Stimulated activated CD4-positive, alpha-beta T cell treated with anti-CD3 and anti-CD28 coated beads, Interleukin-15, amount 100 ng/mL, for 48 hours (primary cell): Measurements from ENCODE around the gene CBFA2T2.
"Not testable (repeated sequence)": the region's sequence is repeated elsewhere in the genome, so short reads cannot be mapped to it uniquely, and the experiment has no call there.

Experiments
- DNase-seq, 2 donors: peaks; one replicate each; pipeline ENCODE4 v3.0.0-alpha.2; 2020; ENCODE audit warnings: low read depth in 2 of 2

The CBFA2T2 gene

GRCh38 chr20:33549229-33549999 is 59.5 kb downstream of the CBFA2T2 start:
- DNase-seq = no peak

DNA sequence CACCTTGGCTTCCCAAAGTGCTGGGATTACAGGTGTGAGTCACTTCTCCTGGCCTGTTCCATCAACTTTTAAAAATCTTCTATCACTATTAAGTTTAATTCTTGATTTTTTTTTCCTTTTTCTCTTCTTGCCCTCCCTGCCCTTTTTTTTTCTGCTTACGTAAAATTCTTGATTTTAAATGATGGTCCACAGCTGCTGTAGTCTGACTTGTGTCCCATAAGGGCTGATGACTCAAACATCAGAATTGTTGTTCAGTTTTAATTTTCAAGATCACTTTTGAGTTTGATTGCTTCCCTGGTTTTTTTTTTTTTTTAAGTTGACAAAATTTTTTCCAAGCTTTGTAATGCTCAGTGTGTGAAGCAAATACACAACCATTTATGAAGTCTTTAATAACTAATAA is 61.9 kb downstream of the CBFA2T2 start:
- DNase-seq = no peak

DNA sequence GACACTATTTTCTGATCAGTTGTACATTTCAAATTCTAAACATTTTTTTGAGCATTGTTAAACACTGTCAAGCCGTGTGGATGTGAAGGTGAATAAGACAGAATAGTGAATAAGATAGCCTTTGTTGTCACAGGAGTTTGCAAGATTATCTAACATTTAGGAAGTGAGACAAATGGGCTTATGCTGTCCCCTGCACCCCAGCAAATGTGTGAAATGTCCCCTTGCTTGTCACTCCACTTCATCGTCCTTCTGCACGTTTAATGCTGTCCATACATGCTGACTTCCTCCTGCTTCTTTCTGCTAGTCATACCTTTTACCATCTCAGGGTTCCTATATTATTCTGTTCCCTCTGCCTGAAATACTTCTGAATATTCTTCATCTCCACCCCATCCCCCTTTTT is 62.6 kb downstream of the CBFA2T2 start:
- DNase-seq = no peak

GRCh38 chr20:33553516-33553915 is 63.6 kb downstream of the CBFA2T2 start:
- no peak for DNase-seq

DNA sequence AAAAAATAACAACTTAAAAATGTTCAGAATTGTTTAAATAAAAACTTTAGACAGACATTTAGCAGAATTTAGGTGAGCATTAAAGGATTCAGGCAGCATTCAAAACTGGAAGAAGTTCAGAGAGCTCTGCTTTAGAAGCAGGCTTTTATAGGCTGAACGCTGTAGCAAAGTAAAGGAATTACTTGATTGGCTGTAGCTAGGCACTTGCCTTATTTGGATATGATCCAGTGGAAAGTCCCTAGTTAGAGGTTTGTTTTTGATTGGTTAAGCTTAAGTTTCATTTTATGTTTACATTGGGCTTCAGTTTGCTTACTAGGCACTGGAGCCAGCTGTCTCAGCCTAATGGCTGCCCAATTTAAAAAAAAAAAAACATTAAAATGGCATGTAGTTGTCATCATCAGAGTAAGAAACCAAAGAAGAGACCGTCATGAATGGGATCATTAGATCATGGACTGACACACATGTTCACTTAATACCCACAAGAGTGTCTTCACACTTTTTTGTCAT is 65.1 kb downstream of the CBFA2T2 start:
- peak in 1 of 2 donors; percentile 7 for DNase-seq

DNA sequence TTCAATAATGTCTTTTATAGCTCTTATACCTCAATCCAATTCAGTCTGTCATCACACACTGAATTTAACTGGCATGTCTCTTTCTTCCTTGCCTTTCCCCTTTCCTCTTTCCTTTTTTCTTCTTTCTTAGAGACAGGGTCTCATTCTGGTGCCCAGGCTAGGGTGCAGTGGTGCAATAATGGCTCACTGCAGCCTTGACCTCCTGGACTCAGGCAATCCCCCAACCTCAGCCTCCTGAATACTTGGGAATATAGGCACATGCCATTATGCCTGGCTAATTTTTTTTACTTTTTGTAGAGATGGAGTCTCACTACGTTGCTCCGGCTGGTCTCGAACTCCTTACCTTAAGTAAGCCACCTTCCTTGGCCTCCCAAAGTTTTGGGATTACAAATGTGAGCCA is 65.9 kb downstream of the CBFA2T2 start:
- DNase-seq = no peak

DNA sequence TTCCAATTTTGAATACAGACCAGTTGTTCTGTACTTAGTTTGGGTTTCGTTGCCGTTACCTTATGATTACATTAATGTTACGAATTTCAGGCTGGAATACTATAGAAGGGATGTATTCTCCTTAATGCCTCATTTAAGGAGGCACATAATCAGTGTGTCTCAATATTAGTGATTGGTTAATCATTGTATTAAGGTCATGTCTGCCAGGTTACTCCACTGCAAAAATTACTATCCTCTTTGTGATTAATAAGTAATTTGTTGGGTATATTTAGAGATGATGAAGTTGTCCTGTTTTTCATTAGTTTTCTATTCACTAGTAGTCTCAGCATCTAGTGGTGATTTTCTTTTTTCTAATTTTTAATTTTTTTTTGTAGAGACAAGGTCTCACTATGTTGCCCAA is 66.3 kb downstream of the CBFA2T2 start:
- no peak for DNase-seq

- no peak for DNase-seq
Observed at GRCh38 chr20:33558348-33559144, 68.7 kb downstream of the CBFA2T2 start.

GRCh38 chr20:33559212-33559611 is 69.3 kb downstream of the CBFA2T2 start:
- no peak for DNase-seq

GRCh38 chr20:33560026-33560425 is 70.1 kb downstream of the CBFA2T2 start:
- DNase-seq = no peak

- DNase-seq = not testable (repeated sequence)
Observed at GRCh38 chr20:33561053-33561452, 71.2 kb downstream of the CBFA2T2 start.

GRCh38 chr20:33561692-33562601 is 72.1 kb downstream of the CBFA2T2 start:
- no peak for DNase-seq

DNA sequence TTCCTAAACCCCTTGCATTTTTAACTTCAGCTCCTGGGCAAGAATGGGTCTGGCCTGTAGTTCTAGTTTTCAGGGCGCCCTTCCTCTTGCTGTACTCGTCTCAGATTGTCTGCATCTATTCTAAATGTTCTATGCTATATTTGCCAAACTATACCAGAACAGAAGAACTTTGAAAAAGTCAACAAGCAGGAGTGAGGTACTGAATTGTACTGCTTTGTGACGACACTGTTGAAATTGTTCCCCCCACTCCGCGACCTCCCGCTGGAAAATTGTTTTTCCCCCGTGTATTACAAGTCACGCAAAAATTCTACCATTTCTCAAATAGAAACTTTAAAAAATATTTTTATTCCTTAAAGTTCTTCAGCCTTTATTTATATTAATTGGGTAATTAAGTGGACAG is 73.9 kb downstream of the CBFA2T2 start:
- DNase-seq = no peak

DNA sequence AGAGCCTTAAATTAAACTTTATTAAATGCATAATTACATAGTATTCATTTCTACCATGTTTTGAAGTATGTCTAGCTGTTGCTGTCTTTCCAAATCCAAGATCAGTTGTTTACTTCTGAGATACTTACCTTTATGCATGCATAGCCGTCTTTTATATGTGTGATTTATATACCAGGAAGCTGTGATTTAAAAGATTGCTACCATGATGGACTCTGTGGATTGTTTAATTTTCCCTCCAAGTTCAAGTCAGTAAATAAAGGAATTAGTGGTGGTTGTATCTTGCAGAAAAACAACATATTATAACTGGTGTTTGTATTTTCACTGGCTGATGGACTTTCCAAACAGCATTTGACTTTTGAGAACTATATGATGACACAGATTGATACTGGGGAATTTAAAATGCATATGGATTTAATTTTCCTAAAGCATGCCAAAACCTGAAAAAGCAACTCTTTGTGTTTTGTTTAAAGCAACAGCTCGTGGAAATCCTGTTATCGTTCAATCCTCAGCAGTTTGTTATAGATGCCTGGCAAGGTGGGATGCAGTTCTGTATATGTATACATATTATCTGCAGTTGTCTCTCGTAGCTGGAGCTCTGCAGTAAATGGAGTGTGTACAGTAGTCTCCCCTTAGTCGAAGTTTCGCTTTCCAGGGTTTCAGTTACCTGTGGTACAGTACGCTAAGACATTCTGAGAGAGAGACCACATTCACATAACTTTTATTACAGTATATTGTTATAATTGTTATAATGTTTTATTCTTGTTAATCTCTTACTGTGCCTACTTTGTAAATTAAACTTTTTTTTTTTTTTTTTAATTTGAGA is 77.1 kb downstream of the CBFA2T2 start:
- DNase-seq = no peak

- no peak for DNase-seq
Observed at GRCh38 chr20:33567949-33568348, 78.1 kb downstream of the CBFA2T2 start.

GRCh38 chr20:33568378-33568777 is 78.5 kb downstream of the CBFA2T2 start:
- DNase-seq = no peak

DNA sequence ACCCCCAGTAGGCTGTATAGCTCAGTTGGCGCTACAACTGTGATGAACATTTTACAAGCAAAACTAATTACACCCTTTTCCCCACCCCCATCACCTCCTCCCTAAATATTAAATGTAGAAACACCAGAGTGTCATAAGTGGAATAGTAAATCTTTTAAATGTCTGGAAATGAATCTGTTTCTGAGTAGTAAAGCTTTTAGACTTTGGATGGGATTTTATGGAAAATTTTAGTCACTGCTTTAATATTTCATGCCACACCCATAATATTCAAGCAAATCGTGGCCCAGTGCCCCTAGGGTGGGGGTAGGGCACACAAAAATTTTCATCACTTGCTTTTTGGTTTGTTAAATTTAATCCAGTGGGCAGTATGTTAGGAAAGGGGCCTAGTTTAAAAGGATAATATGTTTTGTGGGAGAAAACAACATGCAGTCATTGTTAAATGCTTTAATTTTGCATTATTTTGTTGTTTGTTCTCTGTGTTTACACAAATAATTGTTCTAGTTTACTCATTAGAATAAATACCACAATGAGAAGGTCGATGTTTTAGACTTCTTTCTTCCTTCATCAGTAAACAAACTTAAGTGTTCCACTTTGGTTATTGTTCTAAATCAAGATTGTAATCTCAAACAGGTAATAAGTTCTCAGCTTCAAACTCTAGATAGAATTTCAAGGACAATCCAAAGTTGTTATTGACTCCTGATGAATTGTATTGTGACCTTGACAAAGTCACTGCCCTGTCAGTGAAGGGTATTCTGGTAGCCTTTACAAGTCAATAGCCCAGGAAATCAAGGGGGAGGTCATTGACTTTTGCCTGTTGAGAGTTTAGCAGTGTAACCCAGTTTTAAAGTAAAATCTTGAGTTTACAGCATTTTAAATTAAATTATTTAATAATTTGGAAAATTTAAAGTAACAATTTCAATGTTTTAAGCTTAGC is 79.2 kb downstream of the CBFA2T2 start:
- no peak for DNase-seq

DNA sequence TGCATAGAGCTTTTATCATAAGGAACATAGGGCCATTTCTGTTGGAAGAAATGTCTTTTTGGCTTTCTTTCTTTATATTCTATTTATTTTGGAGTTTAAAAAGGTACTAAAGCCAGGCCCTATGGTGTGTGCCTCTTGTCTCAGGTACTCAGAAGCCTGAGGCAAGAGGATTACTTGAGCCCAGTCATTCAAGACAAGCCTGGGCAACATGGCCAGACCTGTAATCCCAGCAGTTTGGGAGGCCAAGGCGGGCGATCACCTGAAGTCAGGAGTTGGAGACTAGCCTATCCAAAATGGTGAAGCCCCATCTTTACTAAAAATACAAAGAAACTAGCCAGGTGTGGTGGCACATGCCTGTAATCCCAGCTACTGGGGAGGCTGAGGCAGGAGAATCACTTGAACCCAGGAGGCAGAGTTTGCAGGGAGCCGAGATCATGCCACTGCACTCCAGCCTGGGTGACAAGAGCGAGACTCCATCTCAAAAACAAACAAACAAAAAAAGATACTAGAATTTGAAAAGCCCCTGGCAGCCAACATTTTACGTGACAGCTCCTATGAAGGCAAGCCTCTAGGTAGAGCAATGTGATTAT is 80.0 kb downstream of the CBFA2T2 start:
- DNase-seq = no peak

DNA sequence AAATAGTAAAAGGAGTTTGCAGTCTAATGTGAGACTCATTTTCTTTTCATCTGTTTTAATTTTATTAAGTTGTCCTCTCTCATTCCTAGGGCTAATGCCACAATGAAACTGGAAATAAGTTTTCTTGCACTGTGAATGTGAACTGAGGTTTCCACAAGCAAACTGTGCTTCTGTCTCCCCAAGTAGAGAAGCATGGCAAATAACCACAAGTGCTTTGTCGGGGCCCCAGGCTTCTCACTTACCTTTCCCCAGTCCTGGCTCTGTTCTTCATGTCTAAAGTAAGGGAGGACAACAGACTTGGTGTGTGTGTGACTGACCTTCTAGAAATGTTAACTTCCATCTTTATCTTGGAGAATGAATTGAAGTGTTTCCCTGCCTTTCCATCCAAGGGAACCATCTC is 80.8 kb downstream of the CBFA2T2 start:
- no peak for DNase-seq

DNA sequence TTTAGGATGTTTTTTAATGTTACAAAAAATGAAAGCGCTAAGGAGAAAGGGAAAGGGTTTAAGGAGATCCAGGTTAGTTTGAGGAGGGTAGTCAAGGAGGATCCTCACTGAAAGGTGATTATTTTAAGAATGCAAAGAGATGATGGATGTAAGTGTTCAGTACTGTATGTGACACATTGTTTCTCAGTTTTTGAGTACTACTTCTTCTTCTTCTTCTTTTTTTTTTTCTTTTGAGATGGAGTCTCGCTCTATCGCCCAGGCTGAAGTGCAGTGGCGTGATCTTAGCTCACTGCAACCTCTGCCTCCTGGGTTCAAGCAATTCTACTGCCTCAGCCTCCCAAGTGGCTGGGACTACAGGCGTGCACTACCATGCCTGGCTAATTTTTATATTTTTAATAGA is 83.4 kb downstream of the CBFA2T2 start:
- not testable (repeated sequence) for DNase-seq
